Activated CD8-positive, alpha-beta memory T cell treated with anti-CD3 and anti-CD28 coated beads for 24 hours (primary cell): ENCODE data around the gene BMP2.

Source experiments
- DNase-seq: peaks from one replicate; pipeline ENCODE4 v3.0.0-alpha.2; 2020

The BMP2 gene

DNA sequence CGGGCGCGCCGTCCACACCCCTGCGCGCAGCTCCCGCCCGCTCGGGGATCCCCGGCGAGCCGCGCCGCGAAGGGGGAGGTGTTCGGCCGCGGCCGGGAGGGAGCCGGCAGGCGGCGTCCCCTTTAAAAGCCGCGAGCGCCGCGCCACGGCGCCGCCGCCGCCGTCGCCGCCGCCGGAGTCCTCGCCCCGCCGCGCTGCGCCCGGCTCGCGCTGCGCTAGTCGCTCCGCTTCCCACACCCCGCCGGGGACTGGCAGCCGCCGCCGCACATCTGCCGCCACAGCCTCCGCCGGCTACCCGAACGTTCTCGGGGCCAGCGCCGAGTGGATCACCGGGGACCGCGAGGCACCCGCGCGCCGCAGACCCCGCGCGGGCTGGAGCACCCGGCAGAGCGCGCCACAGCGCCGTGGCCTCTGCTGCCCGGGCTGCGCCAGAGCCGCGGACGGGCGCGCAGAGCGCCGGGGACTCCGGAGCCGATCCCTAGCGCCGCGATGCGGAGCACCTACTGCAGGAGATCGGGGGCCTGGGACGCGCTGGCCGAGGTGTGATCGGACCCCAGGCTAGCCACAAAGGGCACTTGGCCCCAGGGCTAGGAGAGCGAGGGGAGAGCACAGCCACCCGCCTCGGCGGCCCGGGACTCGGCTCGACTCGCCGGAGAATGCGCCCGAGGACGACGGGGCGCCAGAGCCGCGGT, at the start of gene BMP2:
Gene BMP2, plus strand, starts transcription at position 151 of the 692 bp plus-strand sequence. CDS start 2,441 bp downstream, outside the sequence.
- no peak for DNase-seq

DNA sequence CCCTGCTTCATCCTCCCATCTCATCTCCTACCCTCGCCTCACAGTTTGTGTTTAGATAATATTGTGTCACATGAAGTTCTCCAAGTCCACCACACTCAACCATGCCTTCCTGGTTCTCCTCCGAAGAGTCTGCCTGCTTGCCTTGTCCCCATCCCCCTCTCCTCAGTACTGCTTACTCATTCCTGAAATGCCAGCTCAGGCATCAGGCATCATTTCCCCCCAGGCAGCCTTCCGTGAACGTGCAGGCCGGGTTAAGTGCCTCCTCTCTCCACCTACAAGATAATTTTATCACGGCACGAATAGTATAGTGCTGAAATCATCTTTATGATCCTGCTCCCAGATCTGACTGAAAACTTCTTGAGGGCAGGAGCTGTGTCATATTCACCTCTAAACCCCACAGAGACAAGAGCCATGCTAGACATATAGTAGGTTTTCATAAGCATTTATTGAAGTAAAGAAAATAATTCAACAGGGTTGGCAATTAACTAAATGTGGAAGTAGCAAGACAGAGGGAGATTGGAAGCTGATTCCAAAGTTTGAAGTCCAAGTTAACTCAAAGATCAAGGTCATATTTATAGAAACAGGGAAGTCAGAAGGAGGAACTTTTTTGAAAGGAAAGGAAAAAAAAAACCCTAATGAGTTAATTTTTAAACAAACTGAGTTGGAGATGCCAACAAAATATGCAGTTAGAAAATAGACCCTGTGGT, 48.7 kb upstream of the BMP2 start:
- no peak for DNase-seq

DNA sequence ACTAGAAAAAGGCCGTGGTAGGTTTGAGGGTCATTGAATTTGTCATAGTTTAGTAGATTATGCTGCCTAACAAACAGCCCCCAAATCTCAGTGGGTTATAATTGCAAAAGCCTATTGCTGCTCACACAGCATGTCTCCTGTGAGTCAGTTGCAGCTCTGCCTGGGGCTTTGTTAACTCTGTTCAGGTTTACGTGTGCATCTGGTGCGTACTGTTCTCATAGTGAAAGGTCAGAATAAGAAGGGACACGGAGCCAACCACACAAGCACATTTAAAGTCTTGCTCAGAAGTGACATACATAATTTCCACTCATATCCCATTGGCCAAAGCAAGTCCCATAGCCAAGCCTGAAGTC, 48.1 kb upstream of the BMP2 start:
- DNase-seq, result no peak

DNA sequence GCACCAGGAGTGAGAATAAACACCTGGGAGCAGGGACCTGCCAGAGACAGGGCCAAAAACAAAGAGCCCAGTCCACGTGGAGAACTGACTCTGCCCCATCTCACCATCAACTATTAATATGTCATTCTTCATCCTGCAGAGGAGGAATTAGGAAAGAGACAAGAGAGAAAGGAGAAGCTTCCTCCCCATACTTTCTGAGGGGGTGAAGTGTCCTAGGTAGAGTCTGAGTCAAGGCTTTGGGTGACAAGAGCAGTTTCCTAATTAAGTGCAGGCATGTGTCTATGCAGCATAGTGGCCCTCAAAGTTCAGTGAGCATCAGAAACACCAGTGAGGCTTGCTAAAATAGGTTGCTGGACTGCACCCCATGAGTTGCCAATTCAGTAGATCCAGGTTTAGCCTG, 40.7 kb upstream of the BMP2 start:
- no peak for DNase-seq

DNA sequence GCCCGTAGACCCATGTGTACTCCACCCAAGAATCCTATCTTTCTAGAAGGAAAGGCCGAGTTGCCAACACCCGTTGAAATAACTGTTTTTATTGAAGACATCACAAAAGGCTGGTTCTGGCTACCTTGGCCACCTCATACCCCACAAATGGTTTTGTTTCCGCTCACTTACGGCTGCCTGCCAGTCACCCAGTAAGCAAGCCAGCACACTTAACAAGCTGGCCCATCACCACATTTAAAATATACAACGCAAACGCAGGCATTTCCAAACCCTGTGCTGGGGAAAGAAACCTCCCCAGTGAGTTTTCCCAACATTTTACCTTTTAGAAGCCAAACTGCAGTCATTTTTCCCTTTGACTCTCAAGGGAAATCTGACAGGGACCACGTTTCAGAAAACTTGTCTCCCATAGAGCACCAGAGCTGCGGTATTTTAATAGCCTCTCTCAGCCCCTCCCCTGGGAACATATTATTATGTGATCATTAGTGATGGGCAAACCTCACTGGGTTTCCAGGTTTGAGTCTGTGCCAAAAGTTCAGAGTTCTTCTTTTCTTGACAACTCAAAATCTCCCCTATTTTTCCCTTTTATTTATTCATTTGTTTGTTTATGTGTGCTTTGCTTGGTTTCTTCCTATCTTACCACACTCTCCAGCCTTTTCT, 36.7 kb upstream of the BMP2 start:
- no peak for DNase-seq

DNA sequence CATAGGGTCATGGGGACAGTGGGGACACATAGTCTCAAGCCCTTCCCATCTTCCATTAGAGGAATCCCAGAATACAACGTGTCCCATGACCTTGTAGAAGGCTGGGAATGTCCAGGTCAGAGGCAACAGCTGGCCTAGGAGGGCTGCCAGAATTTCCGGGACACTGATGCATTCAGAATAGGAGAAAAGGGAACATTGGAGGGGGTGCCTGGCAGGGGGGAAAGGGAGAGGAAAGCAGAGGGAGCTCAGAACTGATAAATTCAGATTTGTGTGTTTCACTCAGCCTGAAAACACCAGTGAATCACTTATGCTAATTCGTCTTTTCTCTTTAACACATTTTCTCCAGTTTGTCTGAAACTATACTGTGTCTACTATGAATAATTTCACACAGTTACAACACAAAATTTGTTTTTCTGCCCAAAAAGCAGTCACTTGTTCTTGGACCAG, 35.5 kb upstream of the BMP2 start:
- DNase-seq, result no peak

DNA sequence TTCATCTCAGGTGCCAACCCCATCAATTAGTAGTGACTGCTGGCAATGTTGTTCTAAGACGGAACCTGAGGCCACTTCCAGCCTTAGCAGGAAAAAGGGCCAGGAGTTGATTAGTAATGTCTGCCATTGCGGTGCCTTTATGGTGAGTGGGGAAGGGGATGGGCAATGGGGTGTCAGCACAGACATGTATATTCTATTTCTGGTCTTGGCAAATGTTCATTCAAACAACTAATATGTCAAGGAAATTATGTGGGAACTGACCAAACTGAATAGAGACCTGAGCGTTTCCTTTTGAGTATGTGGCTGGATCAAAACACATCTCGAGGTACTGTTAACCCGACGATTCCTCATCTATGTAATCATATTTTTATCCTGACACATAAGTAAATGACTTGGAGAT, 34.6 kb upstream of the BMP2 start:
- DNase-seq, result no peak

DNA sequence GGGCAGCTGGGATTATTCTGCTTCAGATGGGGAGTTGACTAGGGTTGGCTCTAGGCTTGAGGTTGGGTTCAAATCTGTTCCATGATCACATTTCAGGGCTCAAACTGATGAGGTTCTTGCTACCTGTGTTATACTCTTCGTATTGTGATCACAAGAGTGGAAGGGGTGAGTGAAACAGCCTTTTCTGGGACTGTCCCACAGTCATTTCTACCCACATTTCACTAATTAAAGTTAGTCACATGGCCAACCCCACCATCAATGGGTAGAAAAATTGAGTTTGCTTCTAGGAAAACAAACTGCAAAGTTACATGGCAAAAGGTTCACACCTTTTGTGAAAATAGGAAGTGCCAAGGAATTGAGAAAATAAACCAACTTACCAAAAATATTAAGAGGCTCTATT, 33.5 kb upstream of the BMP2 start:
- DNase-seq, result no peak

DNA sequence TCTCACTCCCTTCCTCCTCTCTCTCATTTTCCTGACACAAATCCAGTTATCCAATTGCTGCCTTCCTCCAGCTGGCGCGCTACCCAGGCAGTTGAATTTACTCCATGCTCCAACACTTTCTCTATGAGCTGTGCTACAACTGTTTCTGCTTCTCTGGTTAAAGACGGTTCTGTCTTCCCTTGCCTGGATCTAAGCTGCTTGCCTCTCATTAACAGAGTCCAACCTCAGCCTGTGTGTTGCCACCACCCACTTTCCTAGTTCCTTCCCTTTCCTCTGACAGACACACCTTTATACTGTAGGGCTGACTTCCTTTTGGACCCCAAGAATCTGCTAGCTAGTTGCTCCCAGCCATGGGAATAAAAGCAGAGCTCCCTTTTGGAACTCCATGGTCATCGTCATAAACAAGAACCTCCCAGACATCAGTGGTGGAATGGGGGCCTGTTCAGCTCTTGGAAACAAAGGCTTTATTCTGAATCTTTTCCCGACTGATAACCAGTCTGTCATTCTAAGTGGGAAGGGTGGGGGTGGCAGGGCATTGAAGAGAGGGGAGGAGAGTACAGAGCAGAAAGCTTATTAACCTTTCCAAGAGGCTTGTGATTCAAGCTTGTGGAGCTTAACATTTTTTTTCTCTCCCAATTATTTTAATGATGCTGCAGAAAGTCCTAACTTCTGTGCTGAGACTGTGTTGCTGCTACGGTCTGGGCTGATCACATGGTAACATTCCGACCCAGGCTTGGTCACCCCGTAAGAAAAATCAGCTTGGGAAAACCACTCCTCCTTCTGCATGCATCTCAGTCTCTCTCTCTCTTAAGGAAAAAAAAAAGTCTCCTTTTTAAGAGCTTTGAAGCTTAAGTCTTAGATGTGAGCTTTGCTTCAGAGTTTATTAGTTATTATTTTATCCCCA, 31.3 kb upstream of the BMP2 start:
- no peak for DNase-seq

DNA sequence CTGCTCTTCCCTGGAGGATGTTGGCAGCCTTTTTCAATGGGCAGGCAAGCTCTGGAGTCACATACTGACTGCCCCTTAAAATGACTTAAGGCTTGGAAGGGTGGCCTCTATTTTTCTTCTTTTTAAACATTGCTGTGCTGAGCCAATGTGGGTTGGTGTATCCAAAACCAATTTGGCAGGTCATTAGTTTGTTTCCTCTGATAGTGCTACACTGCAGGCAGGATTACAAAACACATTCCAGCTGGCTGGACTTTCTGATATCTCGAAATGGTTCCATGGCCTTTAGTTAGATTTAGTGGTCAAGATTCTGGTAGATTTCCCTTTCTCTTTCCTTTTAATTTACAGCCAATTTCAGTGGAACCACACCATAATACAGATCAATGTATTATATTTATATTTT, 28.1 kb upstream of the BMP2 start:
- DNase-seq, result no peak

DNA sequence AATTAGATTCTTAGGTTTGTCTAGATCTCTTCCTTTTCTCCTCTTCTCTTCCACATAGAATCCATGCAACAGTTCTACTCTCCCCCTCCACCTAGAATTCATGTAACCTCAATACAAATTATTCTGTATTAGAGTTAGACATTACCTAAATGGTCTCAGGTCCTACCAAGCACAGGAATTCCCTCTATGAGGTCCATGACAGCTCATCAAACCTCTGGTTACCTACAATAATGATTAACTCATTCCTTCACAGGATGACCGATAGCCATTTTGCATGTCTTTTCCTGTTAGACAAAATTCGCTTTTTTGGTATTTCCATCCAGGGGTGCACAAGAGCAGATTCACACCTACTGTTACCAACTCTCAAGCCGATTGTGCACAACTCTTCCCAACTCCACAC, 27.4 kb upstream of the BMP2 start:
- DNase-seq, result no peak

DNA sequence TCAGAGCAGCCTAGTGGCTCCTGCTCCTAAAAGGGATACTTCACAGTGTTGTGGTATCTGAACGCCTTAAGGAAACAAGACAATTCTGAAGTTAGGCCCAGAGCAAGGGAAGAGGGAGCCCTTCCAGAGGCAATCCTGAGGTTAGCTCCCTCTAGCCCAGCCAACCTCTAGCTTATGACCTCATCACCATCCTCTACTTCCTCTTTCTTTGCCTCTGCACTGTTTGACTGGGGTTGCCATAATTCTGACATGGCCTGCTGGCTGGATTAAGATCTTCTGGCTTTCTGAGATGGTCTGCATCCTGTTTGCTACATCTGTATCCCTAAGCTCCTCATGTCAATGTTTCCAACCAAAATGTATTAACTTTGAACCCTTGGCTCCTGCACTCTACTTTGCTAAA, 23.3 kb upstream of the BMP2 start:
- DNase-seq, result no peak

DNA sequence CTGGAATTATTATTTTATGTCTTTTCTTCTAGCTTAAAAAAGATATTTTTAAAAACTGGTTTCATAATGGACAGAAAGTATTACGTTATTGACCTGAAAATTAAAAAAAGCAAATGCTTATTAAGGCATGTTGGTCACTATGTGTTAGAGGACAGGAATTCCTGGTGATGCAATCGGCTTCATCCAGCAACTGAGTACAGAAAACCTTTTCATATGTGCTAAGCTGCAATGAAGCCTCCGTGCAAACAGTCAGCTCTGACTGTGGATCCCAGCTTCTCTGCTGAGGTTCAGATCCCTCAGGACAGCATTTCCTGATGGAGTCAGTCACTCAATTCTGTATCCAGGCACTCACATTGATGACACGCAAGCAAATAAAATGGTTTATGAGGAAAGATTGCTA, 22.7 kb upstream of the BMP2 start:
- no peak for DNase-seq

DNA sequence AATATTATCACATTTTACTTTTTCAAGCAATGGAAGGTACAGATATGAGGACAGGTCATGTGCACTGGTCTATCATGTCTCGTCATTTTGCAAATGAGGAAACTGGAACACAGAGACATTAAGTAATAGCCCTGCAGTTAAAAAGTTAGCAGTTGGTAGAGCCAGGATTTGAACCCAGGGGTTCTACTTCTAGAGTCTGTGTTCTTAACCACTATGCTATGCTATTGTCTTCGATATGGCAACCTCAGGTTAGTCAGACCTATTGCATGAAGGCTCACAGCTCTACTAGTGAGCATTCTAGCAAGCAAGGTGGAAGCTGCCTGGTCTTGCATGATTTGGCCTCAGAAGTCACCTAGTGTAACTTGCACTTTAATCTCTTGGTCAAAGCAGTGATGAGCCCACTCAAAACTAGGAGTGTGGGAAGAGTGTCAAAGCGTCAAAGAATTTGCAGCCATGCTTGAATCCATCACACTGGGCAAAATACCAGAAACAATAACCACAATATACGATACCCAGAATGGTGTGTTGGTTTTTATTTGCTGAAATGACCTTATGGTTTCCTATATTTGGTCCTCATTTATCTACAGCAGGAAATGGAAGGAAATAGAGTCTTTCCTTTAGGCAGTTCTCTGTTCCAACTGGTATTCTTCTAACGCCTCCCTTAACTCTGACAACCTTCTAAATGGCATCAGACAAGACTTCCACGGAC, 20.4 kb upstream of the BMP2 start:
- DNase-seq, result no peak

DNA sequence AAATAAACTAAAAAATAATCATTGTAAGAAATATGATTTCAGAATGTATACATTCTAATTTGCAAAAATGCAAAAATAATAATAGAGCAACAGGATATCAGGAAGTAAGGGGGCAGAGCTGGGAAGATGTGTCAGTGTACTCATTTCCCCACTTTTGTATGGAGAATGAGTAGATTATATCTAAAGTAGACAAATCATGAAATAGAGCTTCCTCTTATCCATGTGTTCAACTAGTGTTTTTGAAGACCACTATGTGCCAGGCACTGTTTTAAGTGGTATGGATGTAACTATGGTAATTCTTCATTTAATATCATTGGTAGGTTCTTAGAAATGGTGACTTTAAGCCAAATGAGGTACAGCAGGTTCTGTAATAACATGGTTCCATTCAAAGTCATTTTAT, 17.0 kb upstream of the BMP2 start:
- no peak for DNase-seq

DNA sequence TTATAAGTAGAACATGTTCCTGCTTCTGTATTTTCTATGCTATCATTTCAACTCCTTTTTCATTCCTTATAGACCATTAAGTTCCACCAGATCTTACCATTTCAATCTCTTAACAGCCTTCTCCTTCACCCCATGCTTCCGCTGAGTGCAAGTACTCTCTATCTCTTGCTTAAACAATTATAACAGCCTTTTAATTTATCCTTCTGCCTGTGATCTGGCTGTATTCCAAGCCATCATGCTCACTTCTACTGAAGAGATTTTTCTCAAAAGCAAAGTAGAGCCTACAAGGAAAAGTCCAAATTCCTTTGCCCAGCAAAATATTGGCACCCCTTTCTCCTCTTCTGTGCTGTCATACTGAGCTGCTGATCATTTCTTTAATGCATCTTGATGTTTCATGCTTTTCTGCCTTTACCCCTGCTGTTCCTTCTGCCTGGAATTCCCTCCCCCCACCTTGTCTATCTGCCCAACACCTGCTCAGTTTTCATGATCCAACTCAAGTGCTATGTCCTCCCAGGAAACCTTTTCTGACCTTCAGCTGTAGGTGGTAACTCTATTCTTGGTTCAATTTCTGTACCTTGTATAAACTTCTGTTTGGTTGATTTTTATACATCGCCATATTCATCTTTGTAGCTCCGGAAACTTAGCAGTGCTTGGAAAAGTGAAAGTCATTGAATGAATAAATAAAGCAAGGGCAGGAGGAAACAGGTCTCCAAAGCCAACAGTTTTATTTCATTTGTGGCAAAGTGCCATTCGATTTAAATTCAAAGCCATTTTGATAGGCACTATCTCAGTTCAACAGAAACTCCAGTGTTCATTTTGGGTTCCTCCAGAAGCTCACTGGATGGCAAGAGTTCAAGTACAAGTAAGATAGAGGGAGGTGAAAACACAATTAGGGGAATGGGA, 10.5 kb upstream of the BMP2 start:
- no peak for DNase-seq

DNA sequence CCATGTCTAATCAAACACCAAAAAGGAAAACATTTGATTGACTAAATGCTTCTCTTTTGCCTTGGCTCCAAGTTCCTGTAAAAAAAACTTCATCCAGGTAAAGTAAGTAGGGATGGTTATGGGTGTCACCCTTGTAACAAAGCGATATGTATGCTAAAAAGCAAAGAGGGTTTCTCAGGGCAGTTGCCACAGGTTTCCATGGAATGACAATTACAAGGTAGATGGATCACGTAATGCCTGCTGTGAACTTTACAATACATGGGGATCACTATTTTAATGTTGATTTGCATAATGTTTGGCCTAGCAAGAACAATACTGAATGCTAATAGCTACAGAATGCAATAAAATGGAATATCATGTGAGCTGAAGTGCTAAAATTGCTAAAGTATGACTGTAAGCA, 2.9 kb upstream of the BMP2 start:
- no peak for DNase-seq

DNA sequence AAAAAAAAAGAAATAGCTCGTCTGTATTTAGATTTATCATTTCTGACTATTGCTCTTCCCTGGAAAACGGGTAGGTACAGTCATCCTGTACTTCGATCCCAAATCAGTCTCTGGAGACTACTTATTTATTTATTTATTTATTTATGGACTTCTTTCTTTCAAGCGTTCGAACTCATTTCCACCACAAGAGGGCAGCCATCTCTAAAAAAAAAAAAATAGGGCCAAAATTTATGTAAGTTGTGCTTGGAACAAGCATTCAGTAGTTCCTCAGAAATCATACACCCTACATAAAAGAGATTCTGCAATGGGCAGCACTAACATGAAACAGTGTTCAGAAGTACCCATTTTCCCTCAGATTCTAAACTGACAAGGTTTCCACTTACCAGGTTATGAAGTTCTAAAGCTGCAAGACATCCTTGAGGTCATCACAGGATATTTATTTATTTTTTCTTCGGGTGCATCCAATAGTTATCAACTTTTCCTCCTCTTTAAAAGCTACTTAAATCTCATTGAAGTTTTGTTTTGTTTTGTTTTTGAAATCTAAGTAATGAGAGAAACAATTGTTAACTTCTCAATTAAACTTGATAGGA, 1.9 kb upstream of the BMP2 start:
- DNase-seq, result no peak

DNA sequence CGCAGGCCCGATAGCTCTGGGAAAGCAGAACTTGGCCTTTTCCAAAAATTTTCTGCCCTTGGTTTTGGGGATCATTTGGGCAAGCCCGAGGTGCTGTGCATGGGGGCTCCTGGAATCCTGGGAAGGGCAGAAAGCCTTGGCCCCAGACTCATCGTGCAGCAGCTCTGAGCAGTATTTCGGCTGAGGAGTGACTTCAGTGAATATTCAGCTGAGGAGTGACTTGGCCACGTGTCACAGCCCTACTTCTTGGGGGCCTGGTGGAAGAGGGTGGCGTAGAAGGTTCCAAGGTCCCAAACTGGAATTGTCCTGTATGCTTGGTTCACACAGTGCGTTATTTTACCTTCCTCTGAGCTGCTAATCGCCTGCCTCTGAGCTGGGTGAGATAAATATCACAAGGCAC, 1.1 kb upstream of the BMP2 start:
- no peak for DNase-seq

DNA sequence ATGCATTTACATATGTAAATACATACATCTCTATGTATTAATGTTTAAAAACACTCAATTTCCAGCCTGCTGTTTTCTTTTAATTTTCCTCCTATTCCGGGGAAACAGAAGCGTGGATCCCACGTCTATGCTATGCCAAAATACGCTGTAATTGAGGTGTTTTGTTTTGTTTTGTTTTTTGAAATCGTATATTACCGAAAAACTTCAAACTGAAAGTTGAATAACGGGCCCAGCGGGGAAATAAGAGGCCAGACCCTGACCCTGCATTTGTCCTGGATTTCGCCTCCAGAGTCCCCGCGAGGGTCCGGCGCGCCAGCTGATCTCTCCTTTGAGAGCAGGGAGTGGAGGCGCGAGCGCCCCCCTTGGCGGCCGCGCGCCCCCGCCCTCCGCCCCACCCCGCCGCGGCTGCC, 355 bp upstream of the BMP2 start:
- no peak for DNase-seq
